Ishikawa (cell line): ENCODE data around the gene CHRNA5.

Experiments
- CREB1 ChIP-seq: IDR thresholded peaks from 2 replicates; pipeline ENCODE4 v1.6.1; 2012; ENCODE audit warnings: low read depth
- FOXM1 ChIP-seq: IDR thresholded peaks from 2 replicates; pipeline ENCODE4 v1.6.1; 2012; ENCODE audit warnings: low read depth, borderline replicate concordance
- RAD21 ChIP-seq: IDR thresholded peaks from 2 replicates; pipeline ENCODE4 v1.6.1; 2012; ENCODE audit warnings: low read depth
- TCF12 ChIP-seq: IDR thresholded peaks from 2 replicates; pipeline ENCODE4 v1.6.1; 2012; ENCODE audit warnings: low read depth
- TF ChIP-seq, protein P1 (sequence below): IDR thresholded peaks from 2 replicates; pipeline ENCODE4 v1.6.1; 2012; ENCODE audit warnings: low read depth, mild to moderate bottlenecking
- TF ChIP-seq, protein P2 (sequence below): IDR thresholded peaks from 2 replicates; pipeline ENCODE4 v1.6.1; 2012

GRCh38 chr15:78628227-78628626 is 62.9 kb downstream of the CHRNA5 start:
- TF ChIP-seq, protein P1, sequence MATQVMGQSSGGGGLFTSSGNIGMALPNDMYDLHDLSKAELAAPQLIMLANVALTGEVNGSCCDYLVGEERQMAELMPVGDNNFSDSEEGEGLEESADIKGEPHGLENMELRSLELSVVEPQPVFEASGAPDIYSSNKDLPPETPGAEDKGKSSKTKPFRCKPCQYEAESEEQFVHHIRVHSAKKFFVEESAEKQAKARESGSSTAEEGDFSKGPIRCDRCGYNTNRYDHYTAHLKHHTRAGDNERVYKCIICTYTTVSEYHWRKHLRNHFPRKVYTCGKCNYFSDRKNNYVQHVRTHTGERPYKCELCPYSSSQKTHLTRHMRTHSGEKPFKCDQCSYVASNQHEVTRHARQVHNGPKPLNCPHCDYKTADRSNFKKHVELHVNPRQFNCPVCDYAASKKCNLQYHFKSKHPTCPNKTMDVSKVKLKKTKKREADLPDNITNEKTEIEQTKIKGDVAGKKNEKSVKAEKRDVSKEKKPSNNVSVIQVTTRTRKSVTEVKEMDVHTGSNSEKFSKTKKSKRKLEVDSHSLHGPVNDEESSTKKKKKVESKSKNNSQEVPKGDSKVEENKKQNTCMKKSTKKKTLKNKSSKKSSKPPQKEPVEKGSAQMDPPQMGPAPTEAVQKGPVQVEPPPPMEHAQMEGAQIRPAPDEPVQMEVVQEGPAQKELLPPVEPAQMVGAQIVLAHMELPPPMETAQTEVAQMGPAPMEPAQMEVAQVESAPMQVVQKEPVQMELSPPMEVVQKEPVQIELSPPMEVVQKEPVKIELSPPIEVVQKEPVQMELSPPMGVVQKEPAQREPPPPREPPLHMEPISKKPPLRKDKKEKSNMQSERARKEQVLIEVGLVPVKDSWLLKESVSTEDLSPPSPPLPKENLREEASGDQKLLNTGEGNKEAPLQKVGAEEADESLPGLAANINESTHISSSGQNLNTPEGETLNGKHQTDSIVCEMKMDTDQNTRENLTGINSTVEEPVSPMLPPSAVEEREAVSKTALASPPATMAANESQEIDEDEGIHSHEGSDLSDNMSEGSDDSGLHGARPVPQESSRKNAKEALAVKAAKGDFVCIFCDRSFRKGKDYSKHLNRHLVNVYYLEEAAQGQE: no peak
- no peak for TF ChIP-seq CREB1
- no peak for TF ChIP-seq FOXM1
- TF ChIP-seq TCF12: no peak
- TF ChIP-seq RAD21: no peak
- TF ChIP-seq, protein P2, sequence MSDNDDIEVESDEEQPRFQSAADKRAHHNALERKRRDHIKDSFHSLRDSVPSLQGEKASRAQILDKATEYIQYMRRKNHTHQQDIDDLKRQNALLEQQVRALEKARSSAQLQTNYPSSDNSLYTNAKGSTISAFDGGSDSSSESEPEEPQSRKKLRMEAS: no peak
